ENCODE data around the gene VANGL2. TPM values are rescaled to one million over a fixed set of nuclear protein-coding genes. Genes with fewer than 3 reads are reported as not detected.

VANGL2 gene
- total RNA-seq, 1 donor from 2014 or later = 25.5 TPM

GRCh38 chr1:160363951-160364735, 36.2 kb upstream of the VANGL2 start:
- Mint-ChIP-seq H3K9me3 (ENCODE audit: unreplicated experiment) (no peaks in the 10 kb centered on the region), H3K36me3 (ENCODE audit: low read depth, unreplicated experiment) (peaks cover 16% of the 10 kb centered on the region), H3K4me1 (ENCODE audit: low read depth, unreplicated experiment) (peaks cover 11% of the 10 kb centered on the region), H3K4me3 (ENCODE audit: unreplicated experiment) (no peak overlapping the region), H3K27ac (ENCODE audit: unreplicated experiment) (peak overlapping the region; percentile 41), H3K27me3 (ENCODE audit: low read depth, unreplicated experiment) (peaks cover 10% of the 10 kb centered on the region)
- no peak overlapping the region for H3K9ac ChIP-seq (ENCODE audit: low read length)
- DNase-seq (ENCODE audit: low read depth) = no peak
- peaks cover 3% of the 10 kb centered on the region for H3K36me3 ChIP-seq (ENCODE audit: insufficient read depth, low read length)
- no peak overlapping the region for H2AFZ ChIP-seq (ENCODE audit: low read depth, low read length)
- H3K9me3 ChIP-seq (ENCODE audit: insufficient read depth, low read depth, low read length) = no peaks in the 10 kb centered on the region
- H3K4me1 ChIP-seq (ENCODE audit: insufficient read depth, low read length) = no peaks in the 10 kb centered on the region
- no peaks in the 10 kb centered on the region for H3K79me2 ChIP-seq (ENCODE audit: insufficient read depth, low read length)
- no peak for FAIRE-seq
- no peak overlapping the region for H3K4me3 ChIP-seq (ENCODE audit: insufficient read depth, low read depth, low read length)
- H4K20me1 ChIP-seq (ENCODE audit: insufficient read depth, low read length) = peaks cover 11% of the 10 kb centered on the region
- no peaks in the 10 kb centered on the region for H3K27me3 ChIP-seq (ENCODE audit: insufficient read depth, low read length)
- no peak overlapping the region for H3K4me2 ChIP-seq (ENCODE audit: low read length)
- no peak overlapping the region for H3K27ac ChIP-seq (ENCODE audit: low read depth, low read length)
- TF ChIP-seq CTCF (IDR thresholded peaks at IDR 0.05; ENCODE audit: insufficient read depth, low read depth, low read length) = no peak
- TF ChIP-seq EZH2 (IDR thresholded peaks at IDR 0.05; ENCODE audit: insufficient read depth, low read length) = no peak

DNA sequence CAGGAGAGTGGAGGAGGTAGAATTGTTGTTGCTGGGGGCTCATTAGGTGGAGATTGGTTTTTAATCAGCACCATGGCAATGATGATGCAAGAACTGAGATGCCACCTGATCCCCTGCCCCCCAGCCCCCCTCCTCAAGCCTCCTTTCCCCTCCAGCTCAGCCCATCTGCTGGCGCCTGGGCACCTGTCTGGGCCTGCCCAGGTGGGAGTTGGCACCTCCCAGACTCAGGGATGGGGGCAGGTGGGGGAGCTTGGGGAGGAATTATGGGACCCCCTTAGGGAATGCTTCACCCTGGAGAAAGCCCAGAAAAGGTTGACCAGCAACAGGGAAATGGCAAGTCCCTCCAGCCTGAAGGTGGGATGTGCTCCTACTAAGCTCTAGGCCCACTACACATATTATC, 35.0 kb upstream of the VANGL2 start:
- TF ChIP-seq EZH2 (IDR thresholded peaks at IDR 0.05; ENCODE audit: insufficient read depth, low read length) (no peak), CTCF (IDR thresholded peaks at IDR 0.05; ENCODE audit: insufficient read depth, low read depth, low read length) (no peak)
- H3K36me3 ChIP-seq (ENCODE audit: insufficient read depth, low read length) = no peaks in the 10 kb centered on the region
- peaks cover 10% of the 10 kb centered on the region for H3K27me3 Mint-ChIP-seq (ENCODE audit: low read depth, unreplicated experiment)
- H3K4me2 ChIP-seq (ENCODE audit: low read length) = no peak overlapping the region
- H3K9ac ChIP-seq (ENCODE audit: low read length) = no peak overlapping the region
- H3K9me3 Mint-ChIP-seq (ENCODE audit: unreplicated experiment) = no peaks in the 10 kb centered on the region
- H3K9me3 ChIP-seq (ENCODE audit: insufficient read depth, low read depth, low read length) = no peaks in the 10 kb centered on the region
- no peaks in the 10 kb centered on the region for H3K4me1 ChIP-seq (ENCODE audit: insufficient read depth, low read length)
- no peaks in the 10 kb centered on the region for H3K79me2 ChIP-seq (ENCODE audit: insufficient read depth, low read length)
- H3K4me3 Mint-ChIP-seq (ENCODE audit: unreplicated experiment) = peak overlapping the region; percentile 45
- peaks cover 4% of the 10 kb centered on the region for H4K20me1 ChIP-seq (ENCODE audit: insufficient read depth, low read length)
- H3K36me3 Mint-ChIP-seq (ENCODE audit: low read depth, unreplicated experiment) = peaks cover 13% of the 10 kb centered on the region
- no peak overlapping the region for H3K27ac Mint-ChIP-seq (ENCODE audit: unreplicated experiment)
- peaks cover 8% of the 10 kb centered on the region for H3K4me1 Mint-ChIP-seq (ENCODE audit: low read depth, unreplicated experiment)
- no peak overlapping the region for H3K27ac ChIP-seq (ENCODE audit: low read depth, low read length)
- no peak overlapping the region for H3K4me3 ChIP-seq (ENCODE audit: insufficient read depth, low read depth, low read length)
- no peak overlapping the region for H2AFZ ChIP-seq (ENCODE audit: low read depth, low read length)
- H3K27me3 ChIP-seq (ENCODE audit: insufficient read depth, low read length) = no peaks in the 10 kb centered on the region
- FAIRE-seq (no peak), DNase-seq (ENCODE audit: low read depth) (no peak)

Data from astrocyte (in vitro differentiated cells and primary cell).